Measurements from ENCODE around the gene PPP5C.

PPP5C gene

GRCh38 chr19:46337487-46337886, 9.4 kb upstream of the PPP5C start:
- DNase-seq (ENCODE audit: low read depth), result no peak

DNA sequence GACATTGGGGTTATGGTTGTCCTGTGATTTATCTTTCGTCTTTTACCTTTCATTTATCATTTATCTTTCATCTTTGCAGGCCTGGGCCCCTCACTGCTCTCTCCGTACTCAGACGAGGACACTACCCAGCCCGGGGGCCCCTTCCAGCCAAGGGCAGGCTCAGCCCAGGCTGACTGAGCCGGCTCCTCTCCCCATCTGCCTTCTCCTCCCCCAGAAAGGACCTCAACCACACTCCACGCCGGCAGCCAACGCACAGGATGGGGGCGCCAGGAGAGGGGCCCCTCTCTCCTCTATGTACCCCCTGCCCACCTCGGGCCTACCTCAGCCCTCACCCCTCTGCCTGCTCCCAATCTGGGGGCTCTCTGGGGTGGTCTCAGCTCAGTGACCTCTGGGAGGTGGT, 7.4 kb upstream of the PPP5C start:
- DNase-seq (ENCODE audit: low read depth), result no peak

DNA sequence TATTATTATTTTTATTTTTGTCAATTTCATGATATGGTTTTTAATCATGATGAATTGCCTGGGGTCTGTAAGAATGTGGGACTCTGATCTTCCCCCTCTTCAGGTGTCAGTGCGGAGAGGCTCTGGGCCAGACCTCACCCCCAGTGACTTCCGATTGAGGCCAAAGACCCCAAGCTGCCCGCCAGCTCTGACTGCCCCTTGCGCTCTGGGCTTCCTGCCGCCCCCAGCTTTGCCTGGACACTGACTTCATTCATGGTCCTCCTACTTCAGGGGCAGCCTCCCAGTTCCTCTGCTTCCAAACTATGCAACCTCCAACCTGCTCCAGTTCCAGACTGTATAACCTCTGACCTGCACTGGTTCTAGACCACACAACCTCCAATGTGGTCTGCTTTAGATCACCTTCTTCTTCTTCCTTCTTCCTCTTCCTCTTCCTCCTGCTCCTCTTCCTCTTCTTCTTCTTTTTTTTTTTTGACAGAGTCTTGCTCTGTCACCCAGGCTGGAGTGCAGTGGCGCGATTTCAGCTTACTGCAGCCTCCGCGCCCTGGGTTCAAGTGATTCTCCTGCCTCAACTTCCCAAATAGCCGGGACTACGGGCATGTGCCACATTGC, 6.7 kb upstream of the PPP5C start:
- no peak for DNase-seq (ENCODE audit: low read depth)

- no peak for DNase-seq (ENCODE audit: low read depth)
These were observed 5.0 kb upstream of the PPP5C start for GRCh38 chr19:46341937-46342336.

DNA sequence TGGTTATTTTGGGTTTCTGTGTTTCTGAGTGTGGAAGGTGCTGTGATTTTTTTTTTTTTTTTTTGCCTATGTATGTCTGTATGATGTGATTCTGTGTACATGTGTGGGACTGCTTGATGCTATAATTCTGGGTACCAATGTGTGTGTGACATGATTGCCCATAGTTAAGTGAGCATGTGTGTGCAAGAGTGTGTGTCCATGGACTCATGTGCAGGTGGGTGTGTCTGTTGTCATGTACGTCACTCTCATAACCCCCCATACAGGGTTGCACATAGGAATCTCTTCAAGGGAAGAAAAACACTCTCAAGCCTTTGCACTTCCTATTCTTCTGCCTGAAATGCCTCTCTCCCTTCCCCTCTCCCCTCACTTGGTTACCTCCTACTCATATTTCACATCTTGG, 2.5 kb upstream of the PPP5C start:
- DNase-seq (ENCODE audit: low read depth), result no peak

- no peak for DNase-seq (ENCODE audit: low read depth)
These were observed 1.7 kb upstream of the PPP5C start for GRCh38 chr19:46345157-46345556.

DNA sequence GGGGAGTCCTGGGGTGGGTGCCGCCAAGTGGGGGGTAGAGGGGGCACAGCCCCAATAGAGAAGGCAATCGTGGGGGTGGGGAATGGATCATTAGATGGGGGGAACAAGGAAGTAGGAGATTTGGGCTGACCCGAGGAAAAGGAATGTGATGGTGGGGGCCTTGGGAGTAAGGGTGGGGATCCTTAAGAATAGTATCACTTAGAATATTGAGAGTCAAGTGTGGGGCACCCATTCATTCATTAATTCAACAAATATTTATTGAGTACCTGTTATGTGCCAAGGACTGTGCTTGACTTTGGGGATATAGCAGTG, 641 bp downstream of the PPP5C start:
- DNase-seq (ENCODE audit: low read depth), result no peak

- no peak for DNase-seq (ENCODE audit: low read depth)
These were observed 1.1 kb downstream of the PPP5C start for GRCh38 chr19:46347985-46348384.

DNA sequence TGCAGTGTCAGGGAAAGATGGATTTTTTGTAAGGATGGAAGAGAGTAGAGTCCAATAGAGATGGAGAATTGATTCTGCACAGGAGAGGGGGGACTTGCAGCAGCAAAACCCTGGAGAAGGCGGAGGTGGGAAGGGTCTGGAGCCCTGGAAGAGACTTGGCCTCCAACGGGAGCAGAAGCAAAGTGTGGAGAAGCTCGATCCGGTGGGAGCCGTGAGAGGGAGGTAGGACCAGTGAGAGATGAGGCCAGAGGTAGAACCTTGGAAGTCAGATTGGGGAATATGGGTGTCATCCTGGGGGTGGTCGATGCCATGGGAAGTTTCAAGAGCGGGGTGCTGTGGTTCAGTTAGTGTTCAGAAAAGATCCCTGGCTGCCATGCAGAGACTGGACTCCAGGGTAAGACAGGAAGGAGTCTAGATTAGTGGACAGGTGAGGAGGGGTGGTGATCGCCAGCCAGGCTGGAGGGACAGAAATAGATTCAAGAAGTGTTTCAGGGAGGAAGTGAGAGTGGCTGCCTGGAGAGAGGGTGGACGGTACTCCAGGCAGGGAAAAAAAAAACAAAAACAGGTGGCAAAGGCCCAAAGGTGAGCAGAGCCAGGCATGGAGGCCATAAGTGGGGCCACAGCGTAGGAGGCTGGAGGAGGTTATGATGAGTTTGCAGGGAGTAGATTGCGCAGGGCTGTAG, 2.6 kb downstream of the PPP5C start:
- DNase-seq (ENCODE audit: low read depth), result no peak

DNA sequence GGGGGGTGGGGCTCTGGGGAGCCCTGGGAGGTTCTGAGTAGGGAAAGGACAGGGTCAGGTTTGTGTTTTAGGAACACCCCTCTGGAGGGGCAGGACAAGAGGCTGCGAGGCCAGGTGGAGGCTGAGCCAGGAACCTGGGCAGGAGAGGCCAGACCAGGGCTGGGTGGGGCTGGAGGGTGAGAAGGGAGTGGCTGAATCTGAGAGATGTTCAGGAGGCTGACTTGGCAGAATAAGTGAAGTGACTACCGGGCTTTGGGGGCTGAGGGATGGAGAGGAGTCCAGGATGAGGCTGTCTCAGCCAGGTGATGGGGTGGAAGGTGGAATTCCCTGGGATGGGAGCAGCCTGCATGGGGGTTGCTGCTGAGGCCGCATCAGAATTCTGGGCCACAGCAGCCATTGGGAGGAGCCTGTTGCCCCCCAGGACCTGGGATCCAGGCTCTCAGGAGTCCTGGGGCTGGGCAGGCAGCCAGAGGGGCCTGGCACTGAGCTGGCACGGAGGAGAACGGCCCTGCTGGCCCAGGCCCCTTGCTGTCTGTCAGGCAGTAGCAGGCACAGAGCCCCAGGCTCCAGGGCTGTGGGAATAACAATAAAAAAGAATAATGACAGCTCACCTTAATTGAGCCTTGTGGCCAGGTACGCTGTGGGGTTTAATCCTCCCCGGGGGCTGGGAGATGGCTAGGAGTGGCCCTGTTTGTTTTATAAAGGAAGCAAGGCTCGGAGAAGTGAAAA, 3.3 kb downstream of the PPP5C start:
- no peak for DNase-seq (ENCODE audit: low read depth)

- DNase-seq (ENCODE audit: low read depth), result no peak
These were observed 3.9 kb downstream of the PPP5C start for GRCh38 chr19:46350758-46351159.

DNA sequence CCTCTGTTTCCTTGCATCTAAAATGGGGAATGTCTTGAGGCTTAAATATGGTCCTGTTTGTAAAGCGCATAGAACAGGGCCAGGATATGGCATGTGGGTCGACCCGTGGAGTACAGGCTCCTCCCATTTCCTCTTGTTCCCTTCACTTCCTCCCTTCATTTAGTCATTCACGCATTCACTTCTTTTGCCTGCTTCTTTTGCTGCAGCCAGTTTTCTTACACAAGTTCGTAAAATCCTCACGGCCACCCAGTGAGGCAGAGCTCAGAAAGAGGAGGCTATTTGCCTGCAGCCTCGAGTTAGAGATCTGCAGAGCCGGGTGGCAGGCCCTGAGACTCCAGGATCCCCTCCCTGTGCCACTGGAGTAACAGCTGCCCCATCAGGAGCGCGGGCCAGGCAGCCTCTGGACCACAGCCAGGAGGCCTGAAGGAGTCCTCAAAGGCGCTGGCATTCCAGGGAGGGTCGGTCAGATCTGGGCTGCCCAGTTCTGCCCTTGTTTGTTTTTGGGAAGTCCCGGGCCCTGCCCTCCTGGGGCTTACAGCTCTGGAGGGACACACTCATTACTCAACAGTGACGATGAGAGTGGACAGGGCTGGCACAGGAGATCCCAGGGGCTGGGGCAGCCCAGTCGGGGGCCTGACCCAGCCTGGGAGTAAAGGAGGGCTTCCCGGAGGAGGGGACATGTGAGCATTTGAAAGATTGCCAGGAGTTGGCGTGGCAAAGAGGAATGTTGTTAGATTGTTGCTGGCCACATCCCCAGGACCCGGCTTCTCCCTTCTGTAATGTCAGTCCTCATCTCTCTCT, 4.6 kb downstream of the PPP5C start:
- peak; percentile 94 for DNase-seq (ENCODE audit: low read depth)

DNA sequence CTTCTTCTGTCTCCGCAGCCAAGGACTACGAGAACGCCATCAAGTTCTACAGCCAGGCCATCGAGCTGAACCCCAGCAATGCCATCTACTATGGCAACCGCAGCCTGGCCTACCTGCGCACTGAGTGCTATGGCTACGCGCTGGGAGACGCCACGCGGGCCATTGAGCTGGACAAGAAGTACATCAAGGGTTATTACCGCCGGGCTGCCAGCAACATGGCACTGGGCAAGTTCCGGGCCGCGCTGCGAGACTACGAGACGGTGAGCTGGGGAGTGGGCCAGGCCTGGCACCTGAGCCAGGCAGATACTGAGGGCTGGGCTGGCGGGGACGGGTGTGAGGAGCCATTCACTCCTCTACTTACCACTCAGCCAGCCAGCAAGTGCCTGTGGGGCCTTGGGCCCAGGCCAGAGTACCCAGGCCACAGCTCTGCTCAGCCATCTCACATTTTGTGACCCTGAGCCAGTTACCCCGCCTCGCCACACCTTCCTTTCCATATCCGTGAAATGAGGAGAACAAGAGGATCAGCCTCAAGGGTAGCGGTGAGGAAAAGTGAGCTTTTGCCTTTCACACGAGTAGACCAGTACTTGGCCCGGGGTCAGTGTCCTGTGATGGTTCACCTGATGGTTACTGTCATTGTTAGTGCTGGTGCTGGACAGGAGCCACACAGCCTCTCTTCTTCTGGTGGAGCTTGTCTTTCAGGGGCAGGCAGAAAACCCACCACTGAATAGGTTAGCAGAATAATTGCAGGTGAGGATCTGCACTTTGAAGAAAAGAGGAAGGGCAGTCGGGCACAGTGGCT, 7.0 kb downstream of the PPP5C start:
- no peak for DNase-seq (ENCODE audit: low read depth)

DNA sequence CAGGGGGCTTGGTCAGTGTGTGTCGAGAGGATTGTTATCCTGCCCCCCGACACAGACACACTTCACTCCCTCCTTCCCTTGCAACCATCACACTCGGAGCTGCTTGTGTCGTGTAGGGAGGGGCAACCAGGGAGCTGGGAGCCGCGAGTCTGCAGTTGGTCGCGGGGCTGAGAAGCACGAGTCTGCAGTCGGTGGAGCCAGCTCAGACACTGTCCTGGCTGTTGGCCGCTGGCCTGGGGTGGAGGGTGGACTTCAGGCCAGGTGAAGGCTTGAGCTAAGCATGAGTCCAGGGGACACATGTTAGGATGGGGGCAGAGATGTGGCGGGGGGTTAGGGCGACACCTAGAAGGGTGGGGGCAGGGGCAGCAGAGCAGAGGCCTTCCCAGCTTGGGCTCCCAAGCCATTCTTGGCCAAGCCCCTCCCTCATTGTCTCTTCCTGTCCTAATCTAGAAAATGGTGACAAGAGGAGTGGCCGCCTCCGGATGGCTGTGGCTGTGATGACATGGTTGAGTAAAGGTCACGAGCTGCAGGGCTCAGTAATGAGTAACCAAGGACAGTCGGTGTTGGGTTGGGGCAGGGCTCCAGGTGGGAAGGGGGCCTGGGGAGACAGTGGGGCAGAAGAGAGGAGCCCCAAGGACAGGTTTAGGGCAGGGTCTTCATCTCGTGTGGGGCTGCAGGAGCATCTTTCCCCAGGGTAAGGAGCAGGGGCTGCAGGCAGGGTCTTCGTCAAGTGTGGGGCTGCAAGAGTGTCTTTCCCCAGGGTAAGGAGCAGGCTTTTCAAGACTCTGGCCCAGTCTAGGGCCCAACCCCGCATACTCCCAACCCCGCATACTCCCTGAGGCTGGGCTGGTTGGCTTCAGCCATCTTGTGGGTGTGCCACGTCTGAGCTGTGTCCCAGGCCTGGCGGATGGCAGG, 8.6 kb downstream of the PPP5C start:
- no peak for DNase-seq (ENCODE audit: low read depth)

DNA sequence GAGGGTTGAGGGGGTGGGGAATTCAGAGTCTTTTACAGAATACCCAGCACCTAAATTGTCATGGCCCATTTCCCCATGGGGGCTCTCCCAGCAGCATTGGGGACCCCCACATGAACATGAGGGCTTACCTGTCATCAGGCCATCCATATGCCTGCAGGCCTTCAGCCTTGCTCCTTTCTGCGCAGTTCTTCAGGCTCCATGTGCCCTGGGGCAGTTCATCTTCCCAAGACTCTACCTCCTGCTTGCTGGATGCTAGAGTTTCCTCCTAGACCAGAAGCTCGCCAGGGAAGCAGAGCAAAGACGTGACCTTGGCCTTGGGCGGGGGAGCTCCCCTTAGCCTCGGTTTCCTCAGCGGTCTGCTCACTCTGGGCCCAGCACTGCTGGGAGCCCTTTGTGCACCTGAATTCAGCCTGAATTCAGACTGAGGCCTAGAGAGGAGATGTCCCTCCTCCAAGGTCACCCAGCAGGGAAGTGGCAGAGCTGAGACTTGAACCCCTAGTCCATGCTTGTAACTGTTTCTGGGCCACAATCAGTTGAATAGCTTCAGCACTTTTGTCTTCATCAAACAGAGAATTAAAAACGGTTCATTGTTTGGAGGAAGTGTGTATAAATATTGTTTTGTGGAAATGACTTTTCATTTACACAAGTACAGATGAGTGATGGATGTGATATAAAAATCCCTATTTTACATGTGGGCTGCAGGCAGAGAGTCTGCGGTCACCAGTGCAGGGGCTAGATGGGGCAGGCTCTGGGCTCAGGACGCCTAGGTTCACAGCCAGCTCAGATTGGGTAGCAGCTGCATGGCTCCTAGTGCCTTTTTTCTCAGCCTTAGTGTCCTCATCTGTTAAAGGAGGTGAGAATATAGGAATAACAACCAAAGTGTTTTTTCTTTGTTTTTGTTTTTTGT, 9.5 kb downstream of the PPP5C start:
- DNase-seq (ENCODE audit: low read depth), result no peak

- peak; percentile 73 for DNase-seq (ENCODE audit: low read depth)
These were observed 11.1 kb downstream of the PPP5C start for GRCh38 chr19:46357846-46358583.

DNA sequence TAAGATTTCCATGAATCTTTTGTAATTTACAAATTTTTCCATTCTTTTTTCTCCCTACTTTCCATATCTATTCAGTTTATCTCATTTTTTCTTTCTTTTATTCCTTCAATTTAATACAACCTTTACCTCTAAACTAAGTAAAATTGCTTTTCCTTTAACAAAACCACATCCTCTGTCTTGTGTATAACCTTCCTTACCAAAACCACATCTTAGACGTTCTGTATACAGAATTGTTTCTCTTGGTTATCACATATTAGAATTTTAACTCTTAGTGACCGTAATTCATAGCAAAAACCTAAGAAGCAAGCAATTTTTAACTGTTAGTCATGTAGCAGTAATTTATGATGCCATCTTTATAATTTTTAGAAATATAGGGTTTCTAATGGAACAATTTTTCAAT, 15.0 kb downstream of the PPP5C start:
- no peak for DNase-seq (ENCODE audit: low read depth)

GRCh38 chr19:46364359-46364758, 17.5 kb downstream of the PPP5C start:
- no peak for DNase-seq (ENCODE audit: low read depth)

GRCh38 chr19:46365561-46365960, 18.7 kb downstream of the PPP5C start:
- DNase-seq (ENCODE audit: low read depth), result no peak

Measured in HS-27A (cell line).